K562 (cell line): ENCODE data around the gene CRYBG1.

Experiments
- ARID2 ChIP-seq: fragments of 450-650 bp; IDR thresholded peaks from 2 replicates; pipeline ENCODE4 v1.6.1; 2017; ENCODE audit warnings: antibody characterized with exemption, mild to moderate bottlenecking
- CBX8 ChIP-seq: fragments of 200-600 bp; sonication (generic); IDR thresholded peaks from 2 replicates; pipeline ENCODE4 v1.6.1; 2012; ENCODE audit warnings: borderline replicate concordance, mixed run types, low read depth, mild to moderate bottlenecking, moderate library complexity, mixed read lengths, low read length, control low read depth, inconsistent platforms; ENCODE audit not compliant: poor library complexity, severe bottlenecking; ENCODE audit errors: extremely low read depth
- CTCF ChIP-seq, 3 experiments: IDR thresholded peaks in 2 of 3; conservative IDR thresholded peaks in 1 of 3; 2 replicates each; pipeline ENCODE4 v1.5.1; 2011 to 2012; ENCODE audit warnings: low read length in 3 of 3, mild to moderate bottlenecking in 3 of 3, control low read depth in 2 of 3, improper control_type of control experiment in 1 of 3, inconsistent platforms in 1 of 3, low read depth in 1 of 3, mixed read lengths in 1 of 3, moderate library complexity in 1 of 3; ENCODE audit not compliant: insufficient read depth in 2 of 3
- GATAD2B ChIP-seq: fragments of 450-650 bp; IDR thresholded peaks from 2 replicates; pipeline ENCODE4 v1.6.1; 2017; ENCODE audit warnings: mild to moderate bottlenecking, borderline replicate concordance
- NCOA1 ChIP-seq: fragments of 450-650 bp; IDR thresholded peaks from 2 replicates; pipeline ENCODE4 v1.6.1; 2016; ENCODE audit warnings: low read depth
- POLR2G ChIP-seq: fragments of 200-400 bp; formaldehyde crosslinking; IDR thresholded peaks from 2 replicates; pipeline ENCODE4 v1.6.1; 2017; ENCODE audit warnings: low read depth, mild to moderate bottlenecking, antibody characterized with exemption, low read length, moderate library complexity
- SMARCA5 ChIP-seq: fragments of 450-650 bp; IDR thresholded peaks from 2 replicates; pipeline ENCODE4 v1.6.1; 2016
- SNIP1 ChIP-seq: fragments of 450-650 bp; IDR thresholded peaks from 2 replicates; pipeline ENCODE4 v1.7.1; 2017; ENCODE audit warnings: low read depth, mild to moderate bottlenecking
- SRSF1 ChIP-seq: fragments of 200-400 bp; formaldehyde crosslinking; IDR thresholded peaks from 2 replicates; pipeline ENCODE4 v1.6.1; 2017; ENCODE audit warnings: mild to moderate bottlenecking, low read depth, low read length, moderate library complexity
- ZNF695 ChIP-seq: fragments of 450-650 bp; formaldehyde crosslinking; IDR thresholded peaks from 2 replicates; pipeline ENCODE4 v1.4.0; 2020; ENCODE audit warnings: mild to moderate bottlenecking, moderate library complexity
- TF ChIP-seq, protein P1 (sequence below): fragments of 450-650 bp; IDR thresholded peaks from 2 replicates; pipeline ENCODE4 v1.6.1; 2016; ENCODE audit warnings: antibody characterized with exemption
- TF ChIP-seq, protein P2 (sequence below): sonication (generic); formaldehyde crosslinking; IDR thresholded peaks from 2 replicates; pipeline ENCODE4 v1.8.1; 2023; ENCODE audit warnings: mild to moderate bottlenecking, missing genetic modification reagents
- TF ChIP-seq, protein P3 (sequence below): fragments of 250-450 bp; sonication (Bioruptor Pico); IDR thresholded peaks from 2 replicates; pipeline ENCODE4 v1.5.0; 2022; ENCODE audit warnings: mild to moderate bottlenecking

GRCh38 chr6:106458021-106458986 is 97.8 kb downstream of the CRYBG1 start:
- TF ChIP-seq CTCF (IDR thresholded peaks at IDR 0.05 in 2 of 3, conservative IDR thresholded peaks at IDR 0.05 in 1 of 3; ENCODE audit: insufficient read depth in 2 of 3, low read depth in 1 of 3, low read length in 3 of 3) (no peak), ARID2 (no peak), CBX8 (no peak), POLR2G (no peak), GATAD2B (no peak), SMARCA5 (no peak), SNIP1 (no peak), ZNF695 (CRISPR knock-in tag) (no peak), NCOA1 (no peak), SRSF1 (no peak)
- TF ChIP-seq, protein P1, sequence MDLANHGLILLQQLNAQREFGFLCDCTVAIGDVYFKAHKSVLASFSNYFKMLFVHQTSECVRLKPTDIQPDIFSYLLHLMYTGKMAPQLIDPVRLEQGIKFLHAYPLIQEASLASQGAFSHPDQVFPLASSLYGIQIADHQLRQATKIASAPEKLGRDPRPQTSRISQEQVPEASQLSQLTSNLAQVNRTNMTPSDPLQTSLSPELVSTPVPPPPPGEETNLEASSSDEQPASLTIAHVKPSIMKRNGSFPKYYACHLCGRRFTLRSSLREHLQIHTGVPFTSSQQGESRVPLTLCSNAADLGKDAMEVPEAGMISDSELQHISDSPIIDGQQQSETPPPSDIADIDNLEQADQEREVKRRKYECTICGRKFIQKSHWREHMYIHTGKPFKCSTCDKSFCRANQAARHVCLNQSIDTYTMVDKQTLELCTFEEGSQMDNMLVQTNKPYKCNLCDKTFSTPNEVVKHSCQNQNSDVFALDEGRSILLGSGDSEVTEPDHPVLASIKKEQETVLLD, result no peak
- TF ChIP-seq, protein P2, sequence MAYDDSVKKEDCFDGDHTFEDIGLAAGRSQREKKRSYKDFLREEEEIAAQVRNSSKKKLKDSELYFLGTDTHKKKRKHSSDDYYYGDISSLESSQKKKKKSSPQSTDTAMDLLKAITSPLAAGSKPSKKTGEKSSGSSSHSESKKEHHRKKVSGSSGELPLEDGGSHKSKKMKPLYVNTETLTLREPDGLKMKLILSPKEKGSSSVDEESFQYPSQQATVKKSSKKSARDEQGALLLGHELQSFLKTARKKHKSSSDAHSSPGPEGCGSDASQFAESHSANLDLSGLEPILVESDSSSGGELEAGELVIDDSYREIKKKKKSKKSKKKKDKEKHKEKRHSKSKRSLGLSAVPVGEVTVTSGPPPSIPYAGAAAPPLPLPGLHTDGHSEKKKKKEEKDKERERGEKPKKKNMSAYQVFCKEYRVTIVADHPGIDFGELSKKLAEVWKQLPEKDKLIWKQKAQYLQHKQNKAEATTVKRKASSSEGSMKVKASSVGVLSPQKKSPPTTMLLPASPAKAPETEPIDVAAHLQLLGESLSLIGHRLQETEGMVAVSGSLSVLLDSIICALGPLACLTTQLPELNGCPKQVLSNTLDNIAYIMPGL (CRISPR knock-in tag), result no peak
- TF ChIP-seq, protein P3, sequence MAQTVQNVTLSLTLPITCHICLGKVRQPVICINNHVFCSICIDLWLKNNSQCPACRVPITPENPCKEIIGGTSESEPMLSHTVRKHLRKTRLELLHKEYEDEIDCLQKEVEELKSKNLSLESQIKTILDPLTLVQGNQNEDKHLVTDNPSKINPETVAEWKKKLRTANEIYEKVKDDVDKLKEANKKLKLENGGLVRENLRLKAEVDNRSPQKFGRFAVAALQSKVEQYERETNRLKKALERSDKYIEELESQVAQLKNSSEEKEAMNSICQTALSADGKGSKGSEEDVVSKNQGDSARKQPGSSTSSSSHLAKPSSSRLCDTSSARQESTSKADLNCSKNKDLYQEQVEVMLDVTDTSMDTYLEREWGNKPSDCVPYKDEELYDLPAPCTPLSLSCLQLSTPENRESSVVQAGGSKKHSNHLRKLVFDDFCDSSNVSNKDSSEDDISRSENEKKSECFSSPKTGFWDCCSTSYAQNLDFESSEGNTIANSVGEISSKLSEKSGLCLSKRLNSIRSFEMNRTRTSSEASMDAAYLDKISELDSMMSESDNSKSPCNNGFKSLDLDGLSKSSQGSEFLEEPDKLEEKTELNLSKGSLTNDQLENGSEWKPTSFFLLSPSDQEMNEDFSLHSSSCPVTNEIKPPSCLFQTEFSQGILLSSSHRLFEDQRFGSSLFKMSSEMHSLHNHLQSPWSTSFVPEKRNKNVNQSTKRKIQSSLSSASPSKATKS (CRISPR knock-in tag), result no peak
